GM19397 (cell line): ENCODE data around the gene KISS1.
"Not testable (repeated sequence)": the region's sequence is repeated elsewhere in the genome, so short reads cannot be mapped to it uniquely, and the experiment has no call there.

Experiments used
- ATAC-seq: cut with Tn5 transposase; IDR thresholded peaks from one replicate; pipeline ENCODE4 v1.9.1; 2021; ENCODE audit warnings: mild to moderate bottlenecking, moderate library complexity; ENCODE audit not compliant: unreplicated experiment

Gene KISS1

GRCh38 chr1:204196068-204196795, at the start of gene KISS1:
Gene KISS1 (minus strand): TSS chr1:204196491. CDS start chr1:204192876, 3,615 bp downstream.
- ATAC-seq, result no peak

- ATAC-seq, result no peak
Measured at GRCh38 chr1:204242920-204243319, 46.6 kb upstream of the KISS1 start.

- ATAC-seq, result no peak
Measured at GRCh38 chr1:204241914-204242313, 45.6 kb upstream of the KISS1 start.

DNA sequence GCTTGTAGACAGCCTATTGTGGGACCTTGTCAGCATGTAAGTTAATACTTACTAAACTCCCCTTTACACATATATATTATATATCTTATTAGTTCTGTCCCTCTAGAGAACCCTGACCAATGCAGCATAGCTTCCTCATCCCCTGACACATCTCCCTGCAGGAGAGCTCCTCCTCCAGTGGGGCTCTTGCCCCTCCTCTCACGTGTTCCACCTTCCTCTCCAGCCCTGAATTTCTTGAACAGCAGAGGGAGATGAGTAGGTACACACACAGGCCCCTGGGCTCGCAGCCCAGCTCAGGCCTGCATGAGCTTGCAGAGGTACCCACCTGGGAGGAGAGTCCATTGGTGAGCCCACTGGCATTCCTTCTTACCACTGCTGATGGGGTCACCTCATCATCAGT, 44.8 kb upstream of the KISS1 start:
- ATAC-seq, result no peak

- ATAC-seq, result no peak
Measured at GRCh38 chr1:204240233-204240632, 43.9 kb upstream of the KISS1 start.

GRCh38 chr1:204239401-204239800, 43.1 kb upstream of the KISS1 start:
- not testable (repeated sequence) for ATAC-seq

DNA sequence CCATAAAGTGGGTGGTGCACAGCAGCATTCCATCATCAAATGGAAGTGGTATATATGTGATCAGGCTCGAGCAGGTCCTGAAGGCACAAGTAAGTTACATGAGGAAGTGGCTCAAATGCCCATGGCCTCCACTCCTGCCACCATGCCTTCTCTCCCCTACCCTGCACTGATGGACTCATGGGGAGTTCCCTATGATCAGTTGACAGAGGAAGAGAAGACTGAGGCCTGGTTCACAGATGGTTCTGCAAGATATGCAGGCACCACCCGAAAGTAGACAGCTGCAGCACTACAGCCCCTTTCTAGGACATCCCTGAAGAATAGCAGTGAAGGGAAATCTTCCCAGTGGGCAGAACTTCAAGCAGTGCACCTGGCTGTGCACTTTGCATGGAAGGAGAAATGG, 42.2 kb upstream of the KISS1 start:
- ATAC-seq, result not testable (repeated sequence)

DNA sequence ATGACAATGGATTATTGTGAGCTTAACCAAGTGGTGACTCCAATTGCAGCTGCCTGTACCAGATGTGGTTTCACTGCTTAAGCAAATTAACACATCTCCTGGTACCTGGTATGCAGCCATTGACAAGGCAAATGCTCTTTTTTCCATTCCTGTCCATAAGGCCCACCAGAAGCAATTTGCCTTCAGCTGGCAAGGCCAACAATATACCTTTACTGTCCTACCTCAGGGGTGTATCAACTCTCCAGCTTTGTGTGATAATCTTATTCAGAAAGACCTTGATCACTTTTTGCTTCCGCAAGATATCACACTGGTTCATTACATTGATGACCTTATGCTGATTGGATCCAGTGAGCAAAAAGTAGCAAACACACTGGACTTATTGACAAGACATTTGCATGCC, 41.2 kb upstream of the KISS1 start:
- ATAC-seq, result not testable (repeated sequence)

GRCh38 chr1:204232526-204232925, 36.2 kb upstream of the KISS1 start:
- no peak for ATAC-seq

GRCh38 chr1:204230211-204230610, 33.9 kb upstream of the KISS1 start:
- ATAC-seq, result no peak

DNA sequence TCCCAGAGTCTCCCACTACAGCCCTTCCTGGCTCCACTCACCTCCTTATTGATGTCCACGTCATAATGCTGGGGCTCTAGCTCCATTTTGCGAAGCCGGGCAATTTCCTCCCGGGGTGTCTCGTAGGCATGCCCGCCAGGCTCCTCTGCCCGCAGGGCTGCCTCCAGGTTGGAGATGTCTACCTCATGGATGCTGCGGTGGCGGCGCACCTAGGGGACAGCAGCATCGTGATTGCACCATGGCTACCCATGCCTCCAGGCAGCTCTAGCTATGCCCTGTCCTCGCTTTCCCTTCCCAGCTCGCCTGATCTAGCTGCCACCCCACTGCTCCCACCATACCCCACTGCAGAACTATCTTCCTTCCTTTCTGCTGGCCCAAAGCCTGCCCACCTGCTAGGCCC, 32.6 kb upstream of the KISS1 start:
- ATAC-seq, result no peak

GRCh38 chr1:204227996-204228785, 31.9 kb upstream of the KISS1 start:
- no peak for ATAC-seq

- ATAC-seq, result no peak
Measured at GRCh38 chr1:204227351-204227750, 31.1 kb upstream of the KISS1 start.

- ATAC-seq, result no peak
Measured at GRCh38 chr1:204225841-204226735, 29.8 kb upstream of the KISS1 start.

GRCh38 chr1:204224655-204225054, 28.4 kb upstream of the KISS1 start:
- no peak for ATAC-seq

DNA sequence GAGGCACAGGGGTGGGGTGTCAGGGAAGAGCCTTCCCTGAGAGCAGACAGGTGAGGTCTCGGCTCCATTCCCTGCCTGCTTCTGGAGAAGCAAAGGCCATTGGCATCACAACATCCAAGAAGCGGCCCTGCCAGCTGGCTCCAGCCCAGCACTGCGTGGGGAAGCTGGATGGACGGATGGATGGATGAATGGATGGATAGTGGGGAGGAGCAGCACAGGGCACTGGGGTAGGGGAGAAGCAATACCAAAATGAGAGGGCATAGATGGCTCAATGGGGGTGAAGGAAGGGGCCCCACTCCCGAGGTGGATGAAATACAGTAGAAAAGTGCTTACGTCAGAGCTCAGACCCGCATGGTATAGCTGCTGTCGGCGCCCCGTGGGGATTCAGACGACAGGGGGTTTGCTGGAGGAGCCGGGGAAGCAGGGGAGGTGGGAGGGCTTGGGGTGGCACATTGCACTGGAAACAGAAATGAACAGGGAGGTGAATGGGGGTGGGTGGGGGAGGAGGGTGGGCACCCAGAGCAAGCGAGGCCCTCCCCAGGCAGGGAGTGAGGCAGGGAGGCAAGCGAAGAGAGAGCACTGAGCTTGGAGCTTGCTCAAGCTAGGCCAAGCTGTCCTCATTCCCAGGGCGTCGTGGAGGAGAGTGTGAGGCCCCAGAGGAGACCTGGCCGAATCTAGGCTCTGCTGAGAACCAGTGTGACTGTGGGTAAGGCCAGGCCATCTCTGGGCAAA, 27.0 kb upstream of the KISS1 start:
- no peak for ATAC-seq

GRCh38 chr1:204222764-204223055, 26.4 kb upstream of the KISS1 start:
- ATAC-seq, result no peak

- no peak for ATAC-seq
Measured at GRCh38 chr1:204222006-204222763, 25.9 kb upstream of the KISS1 start.

DNA sequence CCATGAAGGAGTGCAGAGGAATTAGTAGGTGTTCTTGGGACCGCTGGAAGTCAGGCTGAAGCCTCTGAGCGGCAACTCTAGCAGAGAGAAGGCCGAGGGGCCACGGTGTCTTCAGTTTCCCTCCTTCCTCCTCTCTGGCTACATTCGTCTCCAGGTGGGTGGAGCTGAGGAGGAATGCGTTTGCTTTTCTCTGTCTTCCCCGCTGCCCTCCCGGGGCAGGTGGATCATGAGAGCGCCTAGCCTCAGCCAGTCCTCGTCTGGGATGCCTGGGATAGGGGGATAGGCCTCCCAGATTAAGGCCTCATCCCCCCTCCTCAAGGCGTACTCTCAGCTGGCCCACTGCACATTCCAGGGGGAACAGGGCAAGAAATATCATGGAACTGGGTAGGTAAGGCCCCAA, 25.0 kb upstream of the KISS1 start:
- no peak for ATAC-seq

DNA sequence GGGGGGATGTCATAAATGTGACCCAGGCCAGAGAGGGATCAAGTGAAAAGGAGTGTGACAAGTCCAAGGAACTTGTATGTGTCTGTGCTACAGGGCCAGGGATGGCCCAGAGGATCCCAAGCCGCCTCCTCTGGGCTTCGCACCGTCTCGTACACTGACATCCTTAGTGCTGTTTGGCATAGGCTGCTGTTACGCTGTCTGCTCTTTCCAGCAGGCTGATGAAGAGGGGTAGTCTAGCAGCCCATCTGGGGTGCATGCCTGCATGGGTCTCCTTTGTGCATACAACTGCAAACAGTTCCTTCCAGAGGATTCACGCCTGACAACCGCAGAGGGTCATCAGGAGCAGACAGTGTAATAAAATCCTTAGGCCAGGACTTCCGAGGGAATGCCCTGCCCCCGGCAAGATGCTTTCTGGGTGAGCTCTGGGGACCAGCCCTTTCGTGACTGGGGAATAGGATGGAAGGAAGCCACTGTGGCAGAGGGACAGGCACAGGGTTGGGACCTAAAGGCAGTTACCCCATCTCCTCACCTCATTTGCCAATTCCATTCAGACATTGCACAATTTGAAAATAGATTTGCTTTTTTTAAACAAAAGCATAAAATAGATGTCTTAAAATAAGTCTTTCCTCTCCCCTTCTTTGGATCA, 23.8 kb upstream of the KISS1 start:
- no peak for ATAC-seq
